K562 (cell line): Measurements from ENCODE around the gene PSAT1. TPM values are rescaled to one million over a fixed set of nuclear protein-coding genes. Genes with fewer than 3 reads are reported as not detected.

Experiments used
- ATAC-seq: fragments of 200-7000 bp; cut with Tn5 transposase; 3 replicates; pipeline ENCODE4 v1.9.1; 2020; ENCODE audit warnings: moderate library complexity
- BruUV-seq: library from RNA; stranded (reverse); fragments of 400-500 nt; replicated peaks from 2 replicates; lab custom pipeline; 2021; lab: Mats Ljungman, UMichigan
- CTCF ChIA-PET: fragments of 300-600 bp; formaldehyde crosslinking; extraction: SDS; loops from one replicate; lab custom pipeline; 2021; ENCODE audit warnings: low intra/inter-chr PET ratio; lab: Yijun Ruan, JAX
- POLR2A ChIA-PET: fragments of 300-600, 350-650 bp; sonication (Branson Sonifier 250); formaldehyde crosslinking; extraction: SDS; loops from one replicate; lab custom pipeline; 2021; ENCODE audit warnings: antibody characterized with exemption, inconsistent platforms; lab: Yijun Ruan, JAX
- DNase-seq, 4 experiments: peaks; one replicate each; pipeline versions ENCODE4 v3.0.0 to v3.0.0-alpha.2; 2011 to 2018; ENCODE audit warnings: low spot score in 3 of 4, mixed read lengths in 3 of 4; ENCODE audit errors: extremely low read depth in 1 of 4
- FAIRE-seq: peaks from 2 replicates; lab custom pipeline; 2011; peaks lifted over from hg19 to GRCh38; lab: Jason Lieb, UNC
- H2AFZ ChIP-seq: 2 replicates; pipeline ENCODE4 v1.6.0; 2011; ENCODE audit warnings: low read depth, low read length, control low read depth, inconsistent platforms
- H3K27ac ChIP-seq: fragments of 200-600 bp; 3 replicates; pipeline ENCODE4 v1.8.0; 2011; ENCODE audit warnings: low read depth, mild to moderate bottlenecking, control low read depth, inconsistent platforms, low read length, moderate library complexity, mixed read lengths; ENCODE audit errors: extremely low read depth
- H3K27me3 ChIP-seq, 2 experiments: fragments of 300-600 bp in 1 of 2; 2 replicates in 1 of 2; 3 replicates in 1 of 2; pipeline versions ENCODE4 v1.6.0 to v1.8.0; 2011; ENCODE audit warnings: inconsistent platforms in 2 of 2, low read length in 2 of 2, mild to moderate bottlenecking in 1 of 2, mixed read lengths in 1 of 2, moderate library complexity in 1 of 2; ENCODE audit not compliant: control insufficient read depth in 2 of 2, insufficient read depth in 2 of 2
- H3K36me3 ChIP-seq: fragments of 300-600 bp; 3 replicates; pipeline ENCODE4 v1.8.0; 2011; ENCODE audit warnings: mild to moderate bottlenecking, low read length, inconsistent platforms; ENCODE audit not compliant: control insufficient read depth, insufficient read depth
- H3K4me1 ChIP-seq, 2 experiments: fragments of 200-600 bp in 1 of 2; replicated peaks in 1 of 2; 2 replicates in 1 of 2; 3 replicates in 1 of 2; pipeline versions ENCODE4 v1.5.1 to v1.8.0; 2011; ENCODE audit warnings: inconsistent platforms in 2 of 2, low read length in 2 of 2, mild to moderate bottlenecking in 1 of 2, mixed read lengths in 1 of 2, moderate library complexity in 1 of 2; ENCODE audit not compliant: control insufficient read depth in 2 of 2, insufficient read depth in 2 of 2
- H3K4me2 ChIP-seq: 2 replicates; pipeline ENCODE4 v1.6.1; 2011; ENCODE audit warnings: low read length, control low read depth, inconsistent platforms, mixed read lengths; ENCODE audit not compliant: insufficient read depth
- H3K4me3 ChIP-seq: fragments of 200-600 bp; sonication (generic), shearing (Covaris generic); 2 replicates; pipeline ENCODE4 v1.5.1; 2016; ENCODE audit warnings: control low read depth, inconsistent platforms
- H3K79me2 ChIP-seq: fragments of 200-600 bp; 3 replicates; pipeline ENCODE4 v1.8.0; 2011; ENCODE audit warnings: low read length, inconsistent platforms; ENCODE audit not compliant: control insufficient read depth, insufficient read depth
- H3K9ac ChIP-seq, 2 experiments: 2 replicates each; pipeline versions ENCODE4 v1.6.0 to v1.6.1; 2011; ENCODE audit warnings: low read depth in 2 of 2, low read length in 2 of 2, control low read depth in 1 of 2, inconsistent platforms in 1 of 2, mild to moderate bottlenecking in 1 of 2, mixed read lengths in 1 of 2; ENCODE audit not compliant: insufficient read depth in 1 of 2
- H3K9me1 ChIP-seq: one replicate; pipeline ENCODE4 v1.6.0; 2011; ENCODE audit warnings: inconsistent platforms, mild to moderate bottlenecking, low read length, moderate library complexity; ENCODE audit not compliant: control insufficient read depth, insufficient read depth
- H3K9me3 ChIP-seq: replicated peaks from 2 replicates; pipeline ENCODE4 v1.5.1; 2011; ENCODE audit warnings: low read depth, low read length, inconsistent platforms; ENCODE audit not compliant: control insufficient read depth, insufficient read depth
- H4K20me1 ChIP-seq: replicated peaks from 2 replicates; pipeline ENCODE4 v1.6.1; 2011; ENCODE audit warnings: low read length, inconsistent platforms, mixed read lengths; ENCODE audit not compliant: control insufficient read depth, insufficient read depth
- ESRRB ChIP-seq: fragments of 250-450 bp; sonication (Bioruptor Pico); IDR thresholded peaks from 2 replicates; pipeline ENCODE4 v1.5.0; 2020; ENCODE audit warnings: mild to moderate bottlenecking, moderate library complexity, borderline replicate concordance
- HNRNPL ChIP-seq: fragments of 200-400 bp; formaldehyde crosslinking; IDR thresholded peaks from 2 replicates; pipeline ENCODE4 v1.6.1; 2017; ENCODE audit warnings: low read depth, mild to moderate bottlenecking, low read length
- MCM2 ChIP-seq: fragments of 450-650 bp; IDR thresholded peaks from 2 replicates; pipeline ENCODE4 v1.6.1; 2017; ENCODE audit warnings: low read depth, mild to moderate bottlenecking
- MCM5 ChIP-seq: fragments of 450-650 bp; IDR thresholded peaks from 2 replicates; pipeline ENCODE4 v1.6.1; 2016; ENCODE audit warnings: low read depth
- NFIC ChIP-seq: fragments of 450-650 bp; IDR thresholded peaks from 2 replicates; pipeline ENCODE4 v1.6.1; 2017; ENCODE audit warnings: mild to moderate bottlenecking, inconsistent platforms
- NFYB ChIP-seq: IDR thresholded peaks from 2 replicates; pipeline ENCODE4 v1.6.1; 2011; ENCODE audit warnings: mild to moderate bottlenecking, moderate library complexity; ENCODE audit not compliant: insufficient read length; ENCODE audit errors: extremely low read depth
- RNF219 ChIP-seq: fragments of 250-450 bp; sonication (Bioruptor Pico); IDR thresholded peaks from 2 replicates; pipeline ENCODE4 v1.5.0; 2022; ENCODE audit warnings: mild to moderate bottlenecking
- SMARCA4 ChIP-seq: fragments of 450-650 bp; IDR thresholded peaks from 2 replicates; pipeline ENCODE4 v1.6.1; 2016
- ZBTB7A ChIP-seq: IDR thresholded peaks from 2 replicates; pipeline ENCODE4 v1.6.1; 2011; ENCODE audit warnings: low read depth, mild to moderate bottlenecking, low read length, moderate library complexity, borderline replicate concordance; ENCODE audit not compliant: control insufficient read depth
- ZNF696 ChIP-seq: fragments of 250-450 bp; sonication (Bioruptor Pico); conservative IDR thresholded peaks from 2 replicates; pipeline ENCODE4 v1.4.0; 2020; ENCODE audit warnings: mild to moderate bottlenecking, moderate library complexity
- WGBS: fragments of 100-300 bp; shearing (Covaris generic); methylation state at CpG from one replicate; pipeline ENCODE4 v1.1.6; 2016; ENCODE audit warnings: low coverage, mixed read lengths; ENCODE audit not compliant: insufficient coverage; ENCODE audit errors: missing lambda C conversion rate; 5-methylcytosine and 5-hydroxymethylcytosine counted together
- in situ Hi-C: fragments of 300-500 bp; cut with MboI; formaldehyde crosslinking; loops from 4 replicates; pipeline ENCODE4 v1.15.0; 2018; ENCODE audit warnings: inconsistent platforms, mixed read lengths
- intact Hi-C: fragments of 100-400 bp; cut with micrococcal nuclease; formaldehyde crosslinking; loops from 2 replicates; pipeline ENCODE4 v1.14.2; 2022
- polyA plus RNA-seq, 8 experiments: library from polyadenylated mRNA; depleted of rRNA in 4 of 8; stranded (reverse) in 5 of 8; unstranded in 3 of 8; fragments of >200 nt; fragmentation: Nextera tagmentation in 2 of 8; fragmentation: Illumina TruSeq in 1 of 8; extraction: Ambion mirVana in 2 of 8; extraction: Trizol in 1 of 8; gene quantifications; 2 replicates each; pipeline versions ENCODE4 v1.2.1 to v1.2.3, GENCODE V29; 2011 to 2014; ENCODE audit warnings: inconsistent platforms in 1 of 8, missing spikeins in 1 of 8
- total RNA-seq, 7 experiments: library from RNA; depleted of rRNA in 6 of 7; stranded (reverse); fragments of >200 nt in 6 of 7; fragmentation: Illumina TruSeq in 2 of 7; extraction: Trizol in 2 of 7; gene quantifications; 2 replicates each; pipeline versions ENCODE4 v1.2.1 to v1.2.3, GENCODE V29; 2011 to 2021; ENCODE audit warnings: low replicate concordance in 1 of 7
- TF ChIP-seq, protein P1 (sequence below): fragments of 450-650 bp; IDR thresholded peaks from 2 replicates; pipeline ENCODE4 v1.6.1; 2018; ENCODE audit not compliant: partially characterized antibody

Gene PSAT1
- total and polyA plus RNA-seq, 9 of the 15 experiments (the other 6 are each of a cell fraction or from before 2014, with no cell fraction given) = 29.7 to 151 (median 98.3) TPM

DNA sequence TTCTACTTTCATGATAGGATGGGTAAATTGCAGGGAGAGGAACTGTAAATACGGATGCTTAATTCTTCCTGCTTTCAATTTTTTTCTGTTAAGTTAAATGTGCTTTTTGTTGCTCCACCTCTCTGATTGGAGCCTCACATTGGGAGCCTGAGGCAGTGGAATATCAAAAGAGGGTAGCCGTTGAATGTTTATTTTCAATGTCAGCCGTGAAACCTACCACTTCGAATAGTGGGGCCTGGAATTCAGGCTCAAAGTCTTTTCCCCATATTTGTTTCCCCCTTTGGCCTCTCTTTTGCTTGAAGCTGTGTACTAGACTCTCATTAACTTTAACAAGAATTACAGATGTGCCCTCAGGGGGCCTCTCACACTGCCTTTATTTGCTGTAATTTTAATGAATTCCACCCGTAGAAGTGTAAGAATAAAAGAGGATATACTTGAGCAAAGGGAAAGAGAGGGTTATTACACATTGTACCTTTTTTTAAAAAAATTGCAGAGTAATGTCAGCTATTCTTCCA, 29.0 kb downstream of the PSAT1 start:
- H3K4me1 ChIP-seq = peaks cover 0 to 15% of the 10 kb centered on the region in 2 experiments; a peak in 3 of 5 replicates
- in situ Hi-C loops = no loop called here
- CTCF ChIA-PET = interaction anchor here (0.7 kb wide), 1 partner anchor 949 kb away, joined by 5 read pairs; no protein-coding TSS in a partner anchor
- no peaks in the 10 kb centered on the region for H3K9me3 ChIP-seq
- H4K20me1 ChIP-seq = peaks cover 13% of the 10 kb centered on the region
- ATAC-seq (no peak), FAIRE-seq (no peak), DNase-seq (no peak)
- no peaks in the 10 kb centered on the region for H3K9me1 ChIP-seq
- H3K79me2 ChIP-seq = no peaks in the 10 kb centered on the region
- no peak overlapping the region for H2AFZ ChIP-seq
- POLR2A ChIA-PET = interaction anchor here (2.0 kb wide), 1 partner anchor 10 kb away, joined by 11 read pairs; no protein-coding TSS in a partner anchor
- BruUV-seq = no TSS peak
- H3K36me3 ChIP-seq = peaks cover 23% of the 10 kb centered on the region
- 80% methylated on average over 5 of the region's 5 CpGs for WGBS
- no peaks in the 10 kb centered on the region for H3K27me3 ChIP-seq
- H3K9ac ChIP-seq = no peak overlapping the region
- intact Hi-C loops = no loop called here
- no peak overlapping the region for H3K4me2 ChIP-seq
- H3K4me3 ChIP-seq = no peak overlapping the region
- H3K27ac ChIP-seq = no peak overlapping the region
- no peak for TF ChIP-seq NFIC
- no peak for TF ChIP-seq MCM2
- TF ChIP-seq, protein P1, sequence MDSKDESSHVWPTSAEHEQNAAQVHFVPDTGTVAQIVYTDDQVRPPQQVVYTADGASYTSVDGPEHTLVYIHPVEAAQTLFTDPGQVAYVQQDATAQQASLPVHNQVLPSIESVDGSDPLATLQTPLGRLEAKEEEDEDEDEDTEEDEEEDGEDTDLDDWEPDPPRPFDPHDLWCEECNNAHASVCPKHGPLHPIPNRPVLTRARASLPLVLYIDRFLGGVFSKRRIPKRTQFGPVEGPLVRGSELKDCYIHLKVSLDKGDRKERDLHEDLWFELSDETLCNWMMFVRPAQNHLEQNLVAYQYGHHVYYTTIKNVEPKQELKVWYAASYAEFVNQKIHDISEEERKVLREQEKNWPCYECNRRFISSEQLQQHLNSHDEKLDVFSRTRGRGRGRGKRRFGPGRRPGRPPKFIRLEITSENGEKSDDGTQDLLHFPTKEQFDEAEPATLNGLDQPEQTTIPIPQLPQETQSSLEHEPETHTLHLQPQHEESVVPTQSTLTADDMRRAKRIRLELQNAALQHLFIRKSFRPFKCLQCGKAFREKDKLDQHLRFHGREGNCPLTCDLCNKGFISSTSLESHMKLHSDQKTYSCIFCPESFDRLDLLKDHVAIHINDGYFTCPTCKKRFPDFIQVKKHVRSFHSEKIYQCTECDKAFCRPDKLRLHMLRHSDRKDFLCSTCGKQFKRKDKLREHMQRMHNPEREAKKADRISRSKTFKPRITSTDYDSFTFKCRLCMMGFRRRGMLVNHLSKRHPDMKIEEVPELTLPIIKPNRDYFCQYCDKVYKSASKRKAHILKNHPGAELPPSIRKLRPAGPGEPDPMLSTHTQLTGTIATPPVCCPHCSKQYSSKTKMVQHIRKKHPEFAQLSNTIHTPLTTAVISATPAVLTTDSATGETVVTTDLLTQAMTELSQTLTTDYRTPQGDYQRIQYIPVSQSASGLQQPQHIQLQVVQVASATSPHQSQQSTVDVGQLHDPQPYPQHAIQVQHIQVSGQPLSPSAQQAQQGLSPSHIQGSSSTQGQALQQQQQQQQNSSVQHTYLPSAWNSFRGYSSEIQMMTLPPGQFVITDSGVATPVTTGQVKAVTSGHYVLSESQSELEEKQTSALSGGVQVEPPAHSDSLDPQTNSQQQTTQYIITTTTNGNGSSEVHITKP = no peak
- TF ChIP-seq MCM5 = no peak
- no peak for TF ChIP-seq HNRNPL
- no peak for TF ChIP-seq RNF219 (CRISPR knock-in tag)
- no peak for TF ChIP-seq ZBTB7A
- TF ChIP-seq ZNF696 (CRISPR knock-in tag) = no peak
- TF ChIP-seq SMARCA4 = no peak
- TF ChIP-seq NFYB = no peak
- no peak for TF ChIP-seq ESRRB (CRISPR knock-in tag)
